ENCODE results near the gene CCNL1. TPM values are rescaled to one million over a fixed set of nuclear protein-coding genes. Genes with fewer than 3 reads are reported as not detected.
"Not testable (repeated sequence)": the region's sequence is repeated elsewhere in the genome, so short reads cannot be mapped to it uniquely, and the experiment has no call there.

Gene CCNL1
- total and polyA plus RNA-seq, 2 experiments from 2014 or later: 77.5 to 97.7 TPM

DNA sequence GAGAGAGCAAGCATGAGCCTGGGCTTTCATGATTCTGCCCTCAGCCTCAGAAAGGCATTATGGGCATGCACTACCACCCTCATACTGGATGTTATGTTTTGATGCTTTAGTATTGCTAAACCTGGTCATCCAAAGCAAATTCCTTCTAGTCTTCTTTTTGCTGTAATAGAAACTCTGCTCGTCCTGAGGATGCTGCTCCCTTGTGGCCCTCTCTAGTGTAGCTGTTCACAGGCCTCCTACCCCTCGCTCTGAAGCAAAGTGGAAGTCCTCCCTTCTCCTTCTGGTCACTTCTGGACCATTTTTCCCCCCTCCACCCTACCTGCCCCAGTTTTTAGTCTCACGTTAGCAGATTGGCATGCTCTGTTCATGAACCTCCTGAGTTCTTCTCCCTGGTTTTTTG, 22.9 kb upstream of the CCNL1 start:
- H3K9me3 ChIP-seq (ENCODE audit: low read depth): no peaks in the 10 kb centered on the region
- H3K79me2 ChIP-seq (ENCODE audit: insufficient read depth): peaks cover 11% of the 10 kb centered on the region
- DNase-seq: no peak
- TF ChIP-seq EZH2 (IDR thresholded peaks at IDR 0.05; ENCODE audit: insufficient read depth, poor library complexity, severe bottlenecking) (no peak), EZH2phosphoT487 (IDR thresholded peaks at IDR 0.05; ENCODE audit: insufficient read depth, low read depth) (no peak)
- H4K20me1 ChIP-seq (ENCODE audit: insufficient read depth): no peaks in the 10 kb centered on the region
- H3F3A ChIP-seq (ENCODE audit: insufficient read depth): no peaks in the 10 kb centered on the region
- no peaks in the 10 kb centered on the region for H3K36me3 ChIP-seq (ENCODE audit: low read depth)
- WGBS, 2 experiments (ENCODE audit: low coverage in 1 of 2, low lambda C conversion rate in 2 of 2, missing lambda C conversion rate in 2 of 2): 85 to 88% methylated on average over 3 of the region's 3 CpGs
- no peak overlapping the region for H2AFZ ChIP-seq
- H3K27ac ChIP-seq: no peak overlapping the region
- no peak overlapping the region for H3K9ac ChIP-seq
- in situ Hi-C loops (cut with MboI): no loop called here
- H3K4me2 ChIP-seq (ENCODE audit: unreplicated experiment): no peak overlapping the region
- H3K4me3 ChIP-seq: no peak overlapping the region
- H3K9me2 ChIP-seq (ENCODE audit: insufficient read depth): no peaks in the 10 kb centered on the region
- no peaks in the 10 kb centered on the region for H3K27me3 ChIP-seq (replicated peaks; ENCODE audit: insufficient read depth)
- H3K4me1 ChIP-seq (ENCODE audit: insufficient read depth): no peaks in the 10 kb centered on the region

DNA sequence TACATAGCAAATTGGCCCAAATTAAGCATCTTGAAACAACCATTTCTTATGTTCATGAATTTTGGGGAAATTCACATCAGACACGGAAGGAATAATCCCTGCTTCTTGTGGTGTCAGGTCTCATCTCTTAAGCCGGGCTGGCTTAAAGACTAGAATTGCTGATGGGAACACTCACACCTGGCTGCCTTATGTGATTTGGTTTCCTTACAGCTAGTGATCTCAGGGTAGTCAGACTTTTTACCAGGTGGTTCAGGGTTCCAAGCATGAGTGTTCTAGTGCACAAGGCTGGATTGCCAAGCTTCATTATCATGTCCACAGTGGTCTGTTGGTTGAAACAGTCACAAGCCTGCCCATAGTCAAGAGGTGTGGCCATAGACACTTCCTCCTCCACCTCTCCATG, 20.3 kb upstream of the CCNL1 start:
- Histone ChIP-seq H3K4me2 (ENCODE audit: unreplicated experiment) (no peak overlapping the region), H2AFZ (no peak overlapping the region), H3K36me3 (ENCODE audit: low read depth) (no peaks in the 10 kb centered on the region), H3K4me3 (no peak overlapping the region), H3K9me2 (ENCODE audit: insufficient read depth) (no peaks in the 10 kb centered on the region), H3K9ac (no peak overlapping the region), H3K79me2 (ENCODE audit: insufficient read depth) (peaks cover 37% of the 10 kb centered on the region), H3K27me3 (replicated peaks; ENCODE audit: insufficient read depth) (no peaks in the 10 kb centered on the region), H3K27ac (no peak overlapping the region), H3F3A (ENCODE audit: insufficient read depth) (peaks cover 8% of the 10 kb centered on the region; the same call in 1 of the 2 replicates), H4K20me1 (ENCODE audit: insufficient read depth) (no peaks in the 10 kb centered on the region), H3K9me3 (ENCODE audit: low read depth) (no peaks in the 10 kb centered on the region), H3K4me1 (ENCODE audit: insufficient read depth) (peaks cover 6% of the 10 kb centered on the region; the same call in 1 of the 2 replicates)
- WGBS, 2 experiments (ENCODE audit: low coverage in 1 of 2, low lambda C conversion rate in 2 of 2, missing lambda C conversion rate in 2 of 2): 89 to 100% methylated on average over 2 of the region's 2 CpGs
- TF ChIP-seq EZH2 (IDR thresholded peaks at IDR 0.05; ENCODE audit: insufficient read depth, poor library complexity, severe bottlenecking) (no peak), EZH2phosphoT487 (IDR thresholded peaks at IDR 0.05; ENCODE audit: insufficient read depth, low read depth) (no peak)
- no peak for DNase-seq
- in situ Hi-C loops (cut with MboI): no loop called here

DNA sequence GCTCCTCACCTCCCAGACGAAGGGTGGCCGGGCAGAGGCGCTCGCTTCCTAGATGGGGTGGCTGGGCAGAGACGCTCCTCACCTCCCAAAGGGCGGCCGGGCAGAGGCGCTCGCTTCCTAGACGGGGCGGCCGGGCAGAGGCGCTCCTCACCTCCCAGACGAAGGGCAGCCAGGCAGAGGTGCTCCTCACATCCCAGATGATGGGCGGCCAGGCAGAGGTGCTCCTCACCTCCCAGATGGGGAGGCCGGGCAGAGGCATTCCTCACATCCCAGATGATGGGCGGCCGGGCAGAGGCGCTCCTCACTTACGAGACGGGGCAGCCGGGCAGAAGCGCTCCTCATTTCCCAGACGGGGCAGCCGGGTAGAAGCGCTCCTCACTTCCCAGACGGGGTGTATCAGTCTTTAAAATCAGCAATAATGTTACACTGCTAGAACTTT, 19.4 kb upstream of the CCNL1 start:
- Histone ChIP-seq H3K4me1 (ENCODE audit: insufficient read depth) (peaks cover 6% of the 10 kb centered on the region; the same call in 1 of the 2 replicates), H3K4me3 (no peak overlapping the region), H3K9me2 (ENCODE audit: insufficient read depth) (no peaks in the 10 kb centered on the region), H3K27me3 (replicated peaks; ENCODE audit: insufficient read depth) (no peaks in the 10 kb centered on the region), H4K20me1 (ENCODE audit: insufficient read depth) (no peaks in the 10 kb centered on the region), H3K9ac (no peak overlapping the region), H3K27ac (no peak overlapping the region), H2AFZ (no peak overlapping the region), H3K9me3 (ENCODE audit: low read depth) (no peaks in the 10 kb centered on the region), H3K79me2 (ENCODE audit: insufficient read depth) (peaks cover 38% of the 10 kb centered on the region), H3K36me3 (ENCODE audit: low read depth) (no peaks in the 10 kb centered on the region), H3K4me2 (ENCODE audit: unreplicated experiment) (no peak overlapping the region), H3F3A (ENCODE audit: insufficient read depth) (peaks cover 11% of the 10 kb centered on the region; the same call in 1 of the 2 replicates)
- in situ Hi-C loops (cut with MboI): no loop called here
- DNase-seq: no peak
- TF ChIP-seq EZH2 (IDR thresholded peaks at IDR 0.05; ENCODE audit: insufficient read depth, poor library complexity, severe bottlenecking): no peak
- no peak for TF ChIP-seq EZH2phosphoT487 (IDR thresholded peaks at IDR 0.05; ENCODE audit: insufficient read depth, low read depth)
- WGBS, 2 experiments (ENCODE audit: low coverage in 1 of 2, low lambda C conversion rate in 2 of 2, missing lambda C conversion rate in 2 of 2): 97 to 98% methylated on average over 9 to 27 of the region's 27 CpGs

DNA sequence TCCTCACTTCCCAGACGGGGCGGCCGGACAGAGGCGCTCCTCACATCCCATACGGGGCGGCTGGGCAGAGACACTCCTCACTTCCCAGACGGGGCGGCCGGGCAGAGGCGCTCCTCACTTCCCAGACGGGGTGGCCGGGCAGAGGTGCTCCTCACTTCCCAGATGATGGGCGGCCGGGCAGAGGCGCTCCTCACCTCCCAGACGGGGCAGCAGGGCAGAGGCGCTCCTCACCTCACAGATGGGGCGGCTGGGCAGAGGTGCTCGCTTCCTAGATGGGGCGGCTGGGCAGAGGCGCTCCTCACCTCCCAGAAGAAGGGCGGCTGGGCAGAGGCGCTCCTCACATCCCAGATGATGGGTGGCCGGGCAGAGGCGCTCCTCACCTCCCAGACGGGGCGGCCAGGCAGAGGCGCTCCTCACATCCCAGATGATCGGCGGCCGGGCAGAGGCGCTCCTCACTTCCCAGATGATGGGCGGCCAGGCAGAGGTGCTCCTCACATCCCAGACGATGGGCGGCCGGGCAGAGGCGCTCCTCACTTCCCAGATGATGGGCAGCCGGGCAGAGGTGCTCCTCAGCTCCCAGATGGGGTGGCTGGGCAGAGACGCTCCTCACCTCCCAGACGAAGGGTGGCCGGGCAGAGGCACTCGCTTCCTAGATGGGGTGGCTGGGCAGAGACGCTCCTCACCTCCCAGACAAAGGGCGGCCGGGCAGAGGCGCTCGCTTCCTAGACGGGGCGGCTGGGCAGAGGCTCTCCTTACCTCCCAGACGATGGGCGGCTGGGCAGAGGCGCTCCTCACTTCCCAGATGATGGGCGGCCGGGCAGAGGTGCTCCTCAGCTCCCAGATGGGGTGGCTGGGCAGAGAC, 18.8 kb upstream of the CCNL1 start:
- H3K4me3 ChIP-seq; H2AFZ ChIP-seq; H3K9me2 ChIP-seq (ENCODE audit: insufficient read depth); DNase-seq; H3K4me2 ChIP-seq (ENCODE audit: unreplicated experiment); H3K9ac ChIP-seq; H3K27ac ChIP-seq; H3K9me3 ChIP-seq (ENCODE audit: low read depth); H3K27me3 ChIP-seq (replicated peaks; ENCODE audit: insufficient read depth); H4K20me1 ChIP-seq (ENCODE audit: insufficient read depth); H3K36me3 ChIP-seq (ENCODE audit: low read depth); in situ Hi-C loops (cut with MboI): not testable (repeated sequence)
- peaks cover 17% of the 10 kb centered on the region; the same call in 1 of the 2 replicates for H3F3A ChIP-seq (ENCODE audit: insufficient read depth)
- peaks cover 13% of the 10 kb centered on the region for H3K4me1 ChIP-seq (ENCODE audit: insufficient read depth)
- H3K79me2 ChIP-seq (ENCODE audit: insufficient read depth): peaks cover 38% of the 10 kb centered on the region
- 97 to 99% methylated on average over 12 to 54 of the region's 54 CpGs for WGBS, 2 experiments (ENCODE audit: low coverage in 1 of 2, low lambda C conversion rate in 2 of 2, missing lambda C conversion rate in 2 of 2)

DNA sequence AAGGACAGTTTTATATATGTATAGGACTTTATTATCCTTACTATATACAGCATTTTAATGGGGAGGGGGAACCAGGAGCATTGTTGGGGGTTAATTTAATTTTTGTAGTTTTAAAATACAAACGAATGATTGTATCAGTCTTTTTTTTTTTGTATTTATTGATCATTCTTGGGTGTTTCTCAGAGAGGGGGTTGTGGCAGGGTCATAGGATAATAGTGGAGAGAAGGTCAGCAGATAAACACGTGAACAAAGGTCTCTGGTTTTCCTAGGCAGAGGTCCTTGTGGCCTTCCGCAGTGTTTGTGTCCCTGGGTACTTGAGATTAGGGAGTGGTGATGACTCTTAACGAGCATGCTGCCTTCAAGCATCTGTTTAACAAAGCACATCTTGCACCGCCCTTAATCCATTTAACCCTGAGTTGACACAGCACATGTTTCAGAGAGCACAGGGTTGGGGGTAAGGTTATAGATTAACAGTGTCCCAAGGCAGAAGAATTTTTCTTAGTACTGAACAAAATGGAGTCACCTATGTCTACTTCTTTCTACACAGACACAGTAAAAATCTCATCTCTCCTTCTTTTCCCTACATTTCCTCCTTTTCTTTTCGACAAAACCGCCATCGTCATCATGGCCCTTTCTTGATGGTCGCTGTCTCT, 18.0 kb upstream of the CCNL1 start:
- peaks cover 21% of the 10 kb centered on the region for H3F3A ChIP-seq (ENCODE audit: insufficient read depth)
- H3K4me2 ChIP-seq (ENCODE audit: unreplicated experiment); H4K20me1 ChIP-seq (ENCODE audit: insufficient read depth); H3K27me3 ChIP-seq (replicated peaks; ENCODE audit: insufficient read depth); DNase-seq; H3K27ac ChIP-seq; H3K9me3 ChIP-seq (ENCODE audit: low read depth); H3K4me3 ChIP-seq; H3K36me3 ChIP-seq (ENCODE audit: low read depth); in situ Hi-C loops (cut with MboI); H3K9ac ChIP-seq; H2AFZ ChIP-seq; H3K9me2 ChIP-seq (ENCODE audit: insufficient read depth): not testable (repeated sequence)
- H3K4me1 ChIP-seq (ENCODE audit: insufficient read depth): peaks cover 14% of the 10 kb centered on the region
- peaks cover 38% of the 10 kb centered on the region for H3K79me2 ChIP-seq (ENCODE audit: insufficient read depth)
- WGBS, 2 experiments (ENCODE audit: low coverage in 1 of 2, low lambda C conversion rate in 2 of 2, missing lambda C conversion rate in 2 of 2): 70% methylated on average over 9 of the region's 9 CpGs

All from GM23248 (cell line).